ENCODE results near the gene ADGRG1.
"Not testable (repeated sequence)": the region's sequence is repeated elsewhere in the genome, so short reads cannot be mapped to it uniquely, and the experiment has no call there.

The ADGRG1 gene

GRCh38 chr16:57628008-57628781 is at the start of gene ADGRG1:
Gene ADGRG1, plus strand, starts transcription at chr16:57628630. Its CDS starts 21,658 bp downstream, at chr16:57650288.
- DNase-seq = peak; percentile 67

- no peak for DNase-seq
These were observed 49.1 kb upstream of the ADGRG1 start for GRCh38 chr16:57579361-57579665.

DNA sequence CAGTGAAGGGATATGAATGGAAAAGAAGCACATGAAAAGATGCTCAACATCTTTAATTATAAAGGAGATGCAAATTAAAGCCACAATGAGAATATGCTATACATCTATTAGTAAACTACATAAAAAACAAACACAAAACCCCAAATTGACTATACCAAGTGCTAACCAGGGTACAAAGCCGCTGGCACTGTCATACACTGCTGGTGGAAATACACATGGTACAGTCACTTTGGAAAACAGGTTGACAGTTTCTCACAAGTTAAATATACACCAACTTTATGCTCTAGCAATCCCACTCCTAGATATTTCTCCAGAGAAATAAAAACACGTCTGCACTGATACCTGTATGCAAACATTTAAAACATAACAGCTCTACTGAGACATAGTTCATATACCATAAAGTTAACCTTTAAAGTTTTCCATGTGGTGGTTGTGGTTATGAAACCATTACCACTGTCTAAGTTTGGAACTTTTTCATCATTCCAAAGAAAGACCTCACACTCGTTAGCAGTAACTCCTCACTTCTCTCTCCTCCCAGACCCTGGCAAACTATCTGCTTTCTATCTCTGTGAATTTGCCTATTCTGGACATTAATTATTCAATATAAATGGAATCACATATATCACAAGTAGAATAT is 43.3 kb upstream of the ADGRG1 start:
- no peak for DNase-seq

- DNase-seq = no peak
These were observed 39.6 kb upstream of the ADGRG1 start for GRCh38 chr16:57588831-57589230.

GRCh38 chr16:57589374-57589773 is 39.1 kb upstream of the ADGRG1 start:
- no peak for DNase-seq

DNA sequence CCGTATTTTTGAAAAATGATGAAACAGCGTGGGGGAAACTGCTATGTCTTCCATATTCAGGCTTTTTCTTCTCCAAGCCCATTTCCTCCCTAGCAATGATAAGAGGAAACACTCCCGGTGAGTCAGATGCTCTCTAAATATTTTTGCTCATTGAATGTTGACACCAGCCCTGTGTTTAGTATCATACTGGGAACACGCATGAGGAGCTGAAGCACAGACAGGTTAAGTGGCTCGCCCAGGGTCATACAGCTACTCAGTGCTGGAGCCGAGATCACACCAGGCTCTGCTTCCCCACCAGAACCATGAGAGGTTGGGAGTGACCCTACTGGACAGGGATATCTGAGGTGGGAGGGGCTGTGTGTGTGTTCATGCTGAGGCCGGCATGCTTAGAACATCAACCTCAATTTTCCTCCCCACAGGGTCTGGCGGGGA is 37.8 kb upstream of the ADGRG1 start:
- no peak for DNase-seq

GRCh38 chr16:57591086-57591869 is 37.2 kb upstream of the ADGRG1 start:
- peak; percentile 80 for DNase-seq

GRCh38 chr16:57591870-57592485 is 36.5 kb upstream of the ADGRG1 start:
- no peak for DNase-seq

DNA sequence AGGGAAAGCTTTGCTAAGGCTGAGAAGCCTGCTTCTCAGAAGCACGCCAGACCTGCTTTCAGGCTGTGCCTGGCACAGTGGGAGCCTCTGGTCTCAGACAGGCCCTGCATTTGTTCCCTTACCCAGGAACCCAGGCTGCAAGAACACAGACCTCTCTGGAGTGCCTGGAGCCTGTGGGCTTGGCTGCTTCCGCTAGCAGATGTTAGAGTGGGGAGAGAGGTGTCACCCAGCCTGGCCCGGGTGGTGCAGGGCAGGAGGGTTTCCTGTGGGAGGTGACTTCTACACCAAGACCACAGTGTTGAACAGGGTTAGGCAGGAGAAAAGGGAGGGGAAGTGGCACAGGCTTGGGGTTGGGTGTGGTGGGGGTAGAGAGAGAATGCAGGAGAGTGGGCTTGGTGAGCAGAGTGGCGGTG is 35.8 kb upstream of the ADGRG1 start:
- DNase-seq = peak; percentile 66

GRCh38 chr16:57593021-57593420 is 35.4 kb upstream of the ADGRG1 start:
- DNase-seq = no peak

DNA sequence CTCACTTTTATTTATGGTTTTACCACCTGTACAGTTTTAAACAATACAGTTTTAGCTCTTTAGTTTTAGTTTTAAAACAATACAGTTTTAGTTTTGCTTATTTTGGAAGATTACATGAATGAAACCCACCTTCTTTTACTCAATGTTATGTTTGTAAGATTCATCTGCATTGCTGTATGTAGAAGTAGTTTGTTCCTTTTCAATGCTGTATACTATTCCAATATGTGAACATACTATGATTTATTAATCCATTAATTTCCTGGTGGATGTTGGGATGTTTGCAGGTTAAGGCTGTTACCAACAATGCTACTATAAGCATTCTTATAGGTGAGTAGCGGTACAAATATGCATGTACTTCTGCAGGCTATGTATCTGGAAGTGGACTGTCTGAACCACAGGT is 34.4 kb upstream of the ADGRG1 start:
- no peak for DNase-seq

- no peak for DNase-seq
These were observed 33.8 kb upstream of the ADGRG1 start for GRCh38 chr16:57594531-57595031.

DNA sequence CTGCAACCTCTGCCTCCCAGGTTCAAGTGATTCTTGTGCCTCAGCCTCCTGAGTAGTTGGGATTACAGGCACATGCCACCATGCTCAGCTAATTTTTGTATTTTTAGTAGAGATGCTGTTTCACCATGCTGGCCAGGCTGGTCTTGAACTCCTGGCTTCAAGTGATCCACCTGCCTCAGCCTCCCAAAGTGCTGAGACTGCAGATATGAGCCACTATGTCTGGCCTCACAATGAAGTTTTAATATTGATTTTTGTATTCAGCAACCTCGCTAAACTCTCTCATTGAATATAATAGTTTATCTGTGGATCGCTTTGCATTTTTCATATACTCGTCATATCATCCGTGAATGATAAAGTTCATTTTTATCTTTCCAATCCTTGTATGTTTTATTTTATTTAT is 32.2 kb upstream of the ADGRG1 start:
- DNase-seq = not testable (repeated sequence)

- no peak for DNase-seq
These were observed 30.0 kb upstream of the ADGRG1 start for GRCh38 chr16:57598437-57598836.

- peak; percentile 52 for DNase-seq
These were observed 28.2 kb upstream of the ADGRG1 start for GRCh38 chr16:57600048-57600835.

DNA sequence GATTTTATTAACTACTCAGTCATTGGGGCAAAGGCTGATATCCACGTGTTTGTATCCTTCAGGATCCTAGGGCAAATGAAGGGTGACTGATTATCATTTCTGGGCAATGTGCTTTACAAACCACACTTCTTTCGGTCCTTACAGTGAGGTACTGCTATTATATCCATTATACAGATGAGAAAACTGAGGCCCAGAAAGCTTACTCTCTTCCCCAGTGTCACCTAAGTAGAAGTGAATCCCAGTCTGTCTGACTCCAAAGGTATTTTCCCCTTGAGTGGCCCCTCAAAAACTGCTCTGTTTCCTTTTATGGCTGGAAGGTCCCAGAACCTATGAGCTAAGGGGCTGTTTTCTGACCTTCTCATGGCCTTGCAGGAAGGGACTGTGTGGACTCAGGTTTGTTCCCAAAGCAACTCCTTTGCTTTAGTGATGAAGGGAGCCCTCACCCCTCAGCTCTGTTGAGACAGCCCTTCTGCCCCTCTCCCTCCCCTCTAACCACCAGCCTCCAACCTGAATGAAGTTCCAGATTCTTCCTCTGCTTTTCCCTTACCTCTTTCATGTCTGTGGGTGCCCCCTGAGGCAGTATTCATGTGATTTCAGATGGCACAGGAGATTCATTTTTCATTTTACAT is 27.4 kb upstream of the ADGRG1 start:
- DNase-seq = no peak

DNA sequence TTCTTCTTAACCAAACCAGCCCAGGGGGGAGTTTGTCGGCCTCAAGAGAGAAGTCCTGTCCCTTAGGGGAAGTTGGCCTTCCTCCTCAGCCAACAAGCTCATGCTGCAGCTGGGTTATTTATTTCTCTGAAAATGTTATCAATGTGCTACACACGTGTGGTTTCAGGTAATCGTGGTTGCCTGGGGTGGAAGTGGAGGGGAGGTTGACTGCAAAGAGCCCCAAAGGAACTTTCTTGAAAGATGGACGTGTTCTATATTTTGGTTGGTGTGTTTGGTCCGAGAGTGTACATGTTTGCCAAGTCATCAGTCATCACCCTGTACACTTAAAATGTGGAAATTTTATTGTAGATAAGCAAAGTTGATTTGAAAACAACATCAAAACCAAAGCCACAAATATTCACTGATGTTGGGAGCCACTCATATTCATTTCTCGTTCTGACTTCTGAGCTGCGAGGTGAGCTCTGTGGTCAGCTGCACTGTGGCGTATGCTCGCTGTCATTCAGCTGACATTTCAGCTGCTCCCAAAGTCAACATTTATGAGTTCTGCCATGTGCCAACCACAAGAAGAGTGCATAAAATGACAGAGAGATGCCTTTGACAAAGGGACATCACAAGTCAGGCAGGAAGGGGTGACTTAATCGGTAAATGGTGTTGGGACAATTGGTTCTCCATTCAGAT is 26.5 kb upstream of the ADGRG1 start:
- DNase-seq = peak; percentile 72

DNA sequence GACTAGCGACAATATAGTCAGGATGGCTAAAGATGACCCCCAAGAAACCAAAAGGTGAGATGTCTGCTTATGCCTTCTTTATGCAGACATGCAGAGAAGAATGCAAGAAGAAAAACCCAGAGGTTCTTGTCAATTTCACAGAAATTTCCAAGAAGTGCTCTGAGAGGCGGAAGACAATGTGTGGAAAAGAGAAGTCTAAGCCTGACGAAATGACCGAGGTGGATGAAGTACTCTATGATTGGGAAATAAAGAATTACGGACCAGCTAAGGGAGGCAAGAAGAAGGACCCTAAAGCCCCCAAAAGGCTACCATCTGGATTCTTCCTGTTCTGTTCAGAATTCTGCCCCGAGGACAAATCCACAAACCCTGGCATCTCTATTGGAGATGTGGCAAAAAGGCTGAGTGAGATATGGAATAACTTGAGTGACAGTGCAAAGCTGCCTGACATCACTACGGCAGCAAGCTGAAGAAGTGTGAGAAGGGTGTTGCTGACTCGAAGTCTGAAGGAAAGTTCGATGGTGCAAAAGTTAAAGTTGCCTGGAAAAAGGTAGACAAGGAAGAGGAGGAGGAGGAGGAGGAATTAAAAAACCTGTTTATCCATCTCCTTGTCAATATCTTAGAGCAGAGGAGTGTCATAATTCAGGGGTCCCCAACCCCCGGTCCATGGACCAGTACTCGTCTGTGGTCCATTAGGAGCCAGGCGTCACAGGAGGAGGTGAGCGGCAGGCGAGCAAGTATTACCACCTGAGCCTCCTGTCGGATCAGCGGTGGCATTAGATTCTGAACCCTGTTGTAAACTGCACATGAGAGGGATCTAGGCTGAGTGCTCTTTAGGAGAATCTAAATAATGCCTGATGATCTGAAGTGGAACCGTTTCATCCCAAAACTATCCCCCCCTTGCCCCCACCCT is 25.1 kb upstream of the ADGRG1 start:
- DNase-seq = no peak

DNA sequence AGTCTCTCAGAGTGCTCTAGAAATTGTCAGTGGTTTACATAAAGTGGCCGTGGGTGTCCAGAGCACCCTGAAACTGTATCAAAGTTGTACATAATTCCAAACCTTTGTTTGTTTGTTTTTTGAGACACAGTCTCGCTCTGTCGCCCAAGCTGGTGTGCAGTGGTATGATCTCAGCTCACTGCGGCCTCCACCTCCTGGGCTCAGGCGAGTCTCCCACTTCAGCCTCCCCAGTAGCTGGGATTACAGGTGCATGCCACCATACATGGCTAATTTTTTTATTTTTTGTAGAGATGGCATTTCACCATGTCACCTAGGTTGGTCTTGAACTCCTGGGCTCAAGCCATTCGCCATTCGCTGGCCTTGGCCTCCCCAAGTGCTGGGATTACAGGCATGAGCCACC is 24.3 kb upstream of the ADGRG1 start:
- DNase-seq = no peak

Measured in stimulated activated CD4-positive, alpha-beta T cell treated with anti-CD3 and anti-CD28 coated beads, Interleukin-4, amount 100 ng/mL, for 24 hours (primary cell).